Brain pericyte (primary cell): ENCODE measurements around the gene CROCC.
"Not testable (repeated sequence)": the region's sequence is repeated elsewhere in the genome, so short reads cannot be mapped to it uniquely, and the experiment has no call there.

Experiments
- DNase-seq: peaks from one replicate; pipeline ENCODE4 v3.0.0-alpha.2; 2012; ENCODE audit warnings: low read depth, low spot score

The CROCC gene

GRCh38 chr1:16897653-16898052 is 24.1 kb upstream of the CROCC start:
- DNase-seq = not testable (repeated sequence)

- DNase-seq = not testable (repeated sequence)
Measured at GRCh38 chr1:16898298-16898697, 23.4 kb upstream of the CROCC start.

GRCh38 chr1:16899020-16899419 is 22.7 kb upstream of the CROCC start:
- DNase-seq = not testable (repeated sequence)

GRCh38 chr1:16900751-16901150 is 21.0 kb upstream of the CROCC start:
- no peak for DNase-seq

- DNase-seq = not testable (repeated sequence)
Measured at GRCh38 chr1:16901371-16901770, 20.4 kb upstream of the CROCC start.

- DNase-seq = no peak
Measured at GRCh38 chr1:16903054-16903453, 18.7 kb upstream of the CROCC start.

GRCh38 chr1:16903458-16903796 is 18.3 kb upstream of the CROCC start:
- DNase-seq = no peak

- peak; percentile 95 for DNase-seq
Measured at GRCh38 chr1:16904560-16905109, 17.1 kb upstream of the CROCC start.

- peak; percentile 79 for DNase-seq
Measured at GRCh38 chr1:16905110-16905867, 16.4 kb upstream of the CROCC start.

- no peak for DNase-seq
Measured at GRCh38 chr1:16905868-16906702, 15.6 kb upstream of the CROCC start.

- DNase-seq = no peak
Measured at GRCh38 chr1:16906873-16907272, 14.9 kb upstream of the CROCC start.

- DNase-seq = no peak
Measured at GRCh38 chr1:16907870-16908758, 13.6 kb upstream of the CROCC start.

GRCh38 chr1:16911851-16912721 is 9.6 kb upstream of the CROCC start:
- not testable (repeated sequence) for DNase-seq

GRCh38 chr1:16912742-16913141 is 9.0 kb upstream of the CROCC start:
- DNase-seq = not testable (repeated sequence)

GRCh38 chr1:16913181-16913832 is 8.4 kb upstream of the CROCC start:
- no peak for DNase-seq

GRCh38 chr1:16913833-16914662 is 7.7 kb upstream of the CROCC start:
- DNase-seq = peak; percentile 85

GRCh38 chr1:16914928-16915626 is 6.7 kb upstream of the CROCC start:
- not testable (repeated sequence) for DNase-seq

- no peak for DNase-seq
Measured at GRCh38 chr1:16915627-16915973, 6.1 kb upstream of the CROCC start.
